ENCODE results near the gene TFDP1.

The TFDP1 gene

GRCh38 chr13:113601166-113602070, 16.9 kb downstream of the TFDP1 start:
- DNase-seq, result no peak

- no peak for DNase-seq
Observed at GRCh38 chr13:113602291-113602988, 17.9 kb downstream of the TFDP1 start.

- DNase-seq, result no peak
Observed at GRCh38 chr13:113603116-113603710, 18.7 kb downstream of the TFDP1 start.

GRCh38 chr13:113604186-113604585, 19.6 kb downstream of the TFDP1 start:
- DNase-seq, result no peak

GRCh38 chr13:113605461-113605860, 20.9 kb downstream of the TFDP1 start:
- no peak for DNase-seq

- no peak for DNase-seq
Observed at GRCh38 chr13:113605866-113606438, 21.4 kb downstream of the TFDP1 start.

GRCh38 chr13:113607056-113607888, 22.7 kb downstream of the TFDP1 start:
- no peak for DNase-seq

GRCh38 chr13:113607889-113608635, 23.5 kb downstream of the TFDP1 start:
- DNase-seq, result no peak

GRCh38 chr13:113608967-113609533, 24.5 kb downstream of the TFDP1 start:
- no peak for DNase-seq

GRCh38 chr13:113609616-113610015, 25.1 kb downstream of the TFDP1 start:
- DNase-seq, result no peak

- DNase-seq, result no peak
Observed at GRCh38 chr13:113610266-113610665, 25.7 kb downstream of the TFDP1 start.

- no peak for DNase-seq
Observed at GRCh38 chr13:113611996-113612395, 27.4 kb downstream of the TFDP1 start.

GRCh38 chr13:113612607-113613006, 28.1 kb downstream of the TFDP1 start:
- DNase-seq, result no peak

- DNase-seq, result no peak
Observed at GRCh38 chr13:113613789-113614379, 29.3 kb downstream of the TFDP1 start.

- no peak for DNase-seq
Observed at GRCh38 chr13:113616281-113616906, 31.8 kb downstream of the TFDP1 start.

- DNase-seq, result no peak
Observed at GRCh38 chr13:113616991-113617749, 32.6 kb downstream of the TFDP1 start.

GRCh38 chr13:113617961-113618360, 33.4 kb downstream of the TFDP1 start:
- DNase-seq, result no peak

GRCh38 chr13:113618455-113618854, 33.9 kb downstream of the TFDP1 start:
- no peak for DNase-seq

GRCh38 chr13:113620036-113620796, 35.7 kb downstream of the TFDP1 start:
- no peak for DNase-seq

Measured in stimulated activated CD4-positive, alpha-beta T cell treated with anti-CD3 and anti-CD28 coated beads, Interleukin-4, amount 100 ng/mL, for 1 hour (primary cell).